ENCODE measurements around the gene RSAD2. TPM values are rescaled to one million over a fixed set of nuclear protein-coding genes. Genes with fewer than 3 reads are reported as not detected.
"Not testable (repeated sequence)": the region's sequence is repeated elsewhere in the genome, so short reads cannot be mapped to it uniquely, and the experiment has no call there.

The RSAD2 gene
- total RNA-seq, 1 donor from 2014 or later, result 3.4 TPM

DNA sequence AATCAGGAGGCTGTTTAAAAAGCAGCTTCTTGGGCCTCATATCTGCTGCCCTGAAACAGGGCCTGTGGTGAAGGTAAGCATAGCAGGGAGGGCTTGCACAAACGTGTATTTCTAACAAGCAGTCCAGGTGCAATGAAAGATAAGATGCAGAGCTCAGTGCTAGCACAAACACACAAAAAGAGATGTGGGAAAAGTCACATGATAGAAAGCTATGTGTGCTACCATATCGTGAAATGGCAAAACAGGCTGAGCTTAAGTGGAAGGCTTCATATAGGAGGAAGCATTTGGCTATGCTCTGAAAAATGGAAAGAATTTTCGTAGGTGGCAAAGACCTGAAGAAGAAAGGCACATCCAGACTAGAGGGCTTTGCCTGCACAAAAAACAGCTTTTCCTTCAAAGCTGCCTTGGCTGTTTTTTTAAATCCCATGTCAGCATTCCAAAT lies 10.2 kb downstream of the RSAD2 start:
- ATAC-seq (ENCODE audit: poor library complexity) (no peak), DNase-seq (no peak)
- intact Hi-C loops (cut with DNase I), result no loop called here

DNA sequence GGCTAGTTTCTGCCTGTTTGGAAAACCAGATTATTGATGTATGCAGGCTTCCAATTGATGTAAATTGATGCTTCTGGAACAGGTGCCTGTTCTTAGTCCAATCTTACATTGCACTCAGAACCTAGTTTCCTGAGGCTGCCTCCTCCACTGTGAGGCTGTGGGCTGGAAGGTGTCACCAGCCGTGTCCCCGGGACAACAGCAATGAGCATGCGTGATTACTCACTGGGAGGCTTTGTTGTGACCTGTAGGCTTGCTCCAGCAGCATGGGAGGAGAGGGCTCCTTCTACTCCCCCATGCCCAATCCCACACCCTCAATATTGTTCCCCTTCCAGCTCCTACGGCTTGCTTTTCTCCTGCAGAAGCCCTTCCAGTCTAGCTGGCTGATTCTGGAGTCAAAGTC lies 11.1 kb downstream of the RSAD2 start:
- DNase-seq, result no peak
- intact Hi-C loops (cut with DNase I), result no loop called here
- ATAC-seq (ENCODE audit: poor library complexity), result no peak

DNA sequence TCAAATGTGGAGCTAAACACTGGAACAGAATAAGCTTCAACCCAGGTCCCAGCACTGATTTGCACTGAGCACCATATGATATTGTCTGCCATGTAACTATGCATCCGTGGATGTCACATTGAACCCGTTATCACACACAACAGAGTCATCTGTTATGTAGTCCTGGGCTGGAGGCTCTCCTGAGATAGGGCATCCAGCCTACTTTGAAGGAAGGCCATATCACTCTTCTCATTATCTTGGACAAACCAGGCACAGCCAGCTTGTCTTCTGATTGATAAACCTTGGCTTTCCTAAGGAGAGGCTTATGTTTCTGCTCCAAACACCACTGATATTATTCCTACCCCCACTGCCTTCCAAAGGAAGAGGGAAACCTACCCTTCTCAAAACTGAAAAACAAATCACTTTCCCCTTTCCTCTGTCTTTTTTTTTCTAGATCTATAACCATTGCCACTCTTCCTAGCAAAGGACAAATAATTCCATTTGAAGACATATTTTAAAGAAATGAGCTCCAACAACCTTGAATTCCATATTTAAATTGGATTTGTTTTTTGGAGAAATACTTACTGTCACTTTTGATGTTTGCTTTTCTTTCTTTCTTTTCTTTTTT lies 16.4 kb downstream of the RSAD2 start:
- ATAC-seq (ENCODE audit: poor library complexity) (no peak), DNase-seq (no peak)
- intact Hi-C loops (cut with DNase I), result no loop called here

DNA sequence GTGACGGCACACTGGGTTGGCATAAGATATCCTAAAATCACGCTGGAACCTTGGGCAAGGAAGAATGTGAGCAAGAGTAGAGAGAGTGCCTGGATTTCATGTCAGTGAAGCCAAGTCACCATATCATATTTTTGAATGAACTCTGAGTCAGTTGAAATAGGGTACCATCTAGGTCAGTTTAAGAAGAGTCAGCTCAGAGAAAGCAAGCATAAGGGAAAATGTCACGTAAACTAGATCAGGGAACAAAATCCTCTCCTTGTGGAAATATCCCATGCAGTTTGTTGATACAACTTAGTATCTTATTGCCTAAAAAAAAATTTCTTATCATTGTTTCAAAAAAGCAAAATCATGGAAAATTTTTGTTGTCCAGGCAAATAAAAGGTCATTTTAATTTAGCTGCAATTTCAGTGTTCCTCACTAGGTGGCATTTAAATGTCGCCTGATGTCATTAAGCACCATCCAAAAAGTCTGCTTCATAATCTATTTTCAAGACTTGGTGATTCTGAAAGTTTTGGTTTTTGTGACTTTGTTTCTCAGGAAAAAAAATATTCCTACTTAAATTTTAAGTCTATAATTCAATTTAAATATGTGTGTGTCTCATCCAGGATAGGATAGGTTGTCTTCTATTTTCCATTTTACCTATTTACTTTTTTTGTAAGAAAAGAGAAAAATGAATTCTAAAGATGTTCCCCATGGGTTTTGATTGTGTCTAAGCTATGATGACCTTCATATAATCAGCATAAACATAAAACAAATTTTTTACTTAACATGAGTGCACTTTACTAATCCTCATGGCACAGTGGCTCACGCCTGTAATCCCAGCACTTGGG lies 19.6 kb downstream of the RSAD2 start:
- intact Hi-C loops (cut with DNase I), result loop anchor here (5.0 kb wide), 1 partner anchor 145 kb away; no protein-coding TSS in a partner anchor
- DNase-seq (no peak), ATAC-seq (ENCODE audit: poor library complexity) (peak; percentile 71)

DNA sequence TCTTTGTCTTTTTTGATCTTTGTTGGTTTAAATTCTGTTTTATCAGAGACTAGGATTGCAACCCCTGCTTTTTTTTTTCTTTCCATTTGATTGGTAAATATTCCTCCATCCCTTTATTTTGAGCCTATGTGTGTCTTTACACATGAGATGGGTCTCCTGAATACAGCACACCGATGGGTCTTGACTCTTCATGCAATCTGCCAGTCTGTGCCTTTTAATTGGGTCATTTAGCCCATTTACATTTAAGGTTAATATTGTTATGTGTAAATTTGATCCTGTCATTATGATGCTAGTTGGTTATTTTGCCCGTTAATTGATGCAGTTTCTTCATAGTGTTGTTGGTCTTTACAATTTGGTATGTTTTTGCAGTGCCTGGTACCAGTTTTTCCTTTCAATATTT lies 25.0 kb downstream of the RSAD2 start:
- intact Hi-C loops (cut with DNase I); ATAC-seq (ENCODE audit: poor library complexity); DNase-seq: not testable (repeated sequence)

DNA sequence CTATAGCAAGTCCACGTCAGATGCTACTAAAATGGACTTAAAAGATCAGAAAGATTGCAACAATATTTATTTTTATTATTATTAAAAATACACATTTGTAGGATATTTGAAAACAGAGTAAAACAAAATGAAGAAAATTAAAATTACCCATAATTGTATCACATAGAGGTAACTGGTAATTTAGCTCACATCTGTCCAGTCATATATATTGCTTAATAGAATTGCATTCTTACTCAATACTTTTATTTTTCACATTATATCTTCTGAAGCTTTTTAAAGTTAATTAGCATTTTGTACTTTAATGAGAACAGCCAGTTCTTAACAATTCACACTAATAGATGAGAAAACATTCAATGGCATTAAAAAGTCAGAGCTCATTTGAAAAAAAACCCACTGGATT lies 28.1 kb downstream of the RSAD2 start:
- intact Hi-C loops (cut with DNase I), result no loop called here
- DNase-seq, result no peak
- ATAC-seq (ENCODE audit: poor library complexity), result no peak

DNA sequence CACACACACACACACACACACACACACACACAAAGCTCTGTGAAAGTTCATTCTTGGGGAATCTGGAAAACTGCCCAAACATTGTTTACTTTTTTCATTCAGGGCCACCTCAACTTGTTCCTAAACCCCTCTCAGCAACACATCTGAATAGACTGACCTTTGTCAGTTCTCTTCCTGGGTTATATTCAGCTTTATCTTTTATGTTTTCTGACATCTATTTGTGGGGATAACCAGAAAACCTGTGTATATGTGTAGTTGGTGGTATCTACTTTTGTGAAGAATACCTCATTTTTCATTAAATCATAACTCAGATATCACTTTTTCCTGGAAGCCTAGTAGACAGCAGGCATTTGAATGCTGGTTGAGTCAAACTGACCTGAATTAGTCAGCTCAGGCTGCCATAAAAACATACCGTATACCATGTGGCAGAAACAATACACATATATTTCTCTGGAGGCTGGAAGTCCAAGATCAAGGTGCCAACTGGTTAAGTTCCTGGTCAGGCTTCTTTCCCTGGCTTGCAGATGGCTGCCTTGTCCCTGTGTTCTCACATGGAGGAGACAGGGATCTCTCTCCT lies 28.7 kb downstream of the RSAD2 start:
- intact Hi-C loops (cut with DNase I), result no loop called here
- ATAC-seq (ENCODE audit: poor library complexity) (no peak), DNase-seq (no peak)

DNA sequence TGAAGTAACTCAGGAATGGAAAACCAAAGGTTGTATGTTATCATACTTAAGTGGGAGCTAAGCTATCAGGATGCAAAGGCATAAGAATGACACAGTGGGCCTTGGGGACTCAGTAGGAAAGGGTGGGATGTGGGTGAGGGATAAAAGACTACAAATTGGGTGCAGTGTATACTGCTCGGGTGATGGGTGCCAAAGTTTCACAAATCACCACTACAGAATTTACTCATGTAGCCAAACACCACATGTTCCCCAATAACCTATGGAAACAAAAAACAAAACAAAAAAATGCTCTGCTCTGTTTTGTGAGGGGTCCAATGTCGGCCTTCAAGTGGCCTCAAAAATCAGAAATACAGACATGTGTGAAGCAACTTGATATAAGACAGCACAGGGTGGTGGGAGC lies 30.7 kb downstream of the RSAD2 start:
- ATAC-seq (ENCODE audit: poor library complexity) (no peak), DNase-seq (no peak)
- intact Hi-C loops (cut with DNase I), result no loop called here

DNA sequence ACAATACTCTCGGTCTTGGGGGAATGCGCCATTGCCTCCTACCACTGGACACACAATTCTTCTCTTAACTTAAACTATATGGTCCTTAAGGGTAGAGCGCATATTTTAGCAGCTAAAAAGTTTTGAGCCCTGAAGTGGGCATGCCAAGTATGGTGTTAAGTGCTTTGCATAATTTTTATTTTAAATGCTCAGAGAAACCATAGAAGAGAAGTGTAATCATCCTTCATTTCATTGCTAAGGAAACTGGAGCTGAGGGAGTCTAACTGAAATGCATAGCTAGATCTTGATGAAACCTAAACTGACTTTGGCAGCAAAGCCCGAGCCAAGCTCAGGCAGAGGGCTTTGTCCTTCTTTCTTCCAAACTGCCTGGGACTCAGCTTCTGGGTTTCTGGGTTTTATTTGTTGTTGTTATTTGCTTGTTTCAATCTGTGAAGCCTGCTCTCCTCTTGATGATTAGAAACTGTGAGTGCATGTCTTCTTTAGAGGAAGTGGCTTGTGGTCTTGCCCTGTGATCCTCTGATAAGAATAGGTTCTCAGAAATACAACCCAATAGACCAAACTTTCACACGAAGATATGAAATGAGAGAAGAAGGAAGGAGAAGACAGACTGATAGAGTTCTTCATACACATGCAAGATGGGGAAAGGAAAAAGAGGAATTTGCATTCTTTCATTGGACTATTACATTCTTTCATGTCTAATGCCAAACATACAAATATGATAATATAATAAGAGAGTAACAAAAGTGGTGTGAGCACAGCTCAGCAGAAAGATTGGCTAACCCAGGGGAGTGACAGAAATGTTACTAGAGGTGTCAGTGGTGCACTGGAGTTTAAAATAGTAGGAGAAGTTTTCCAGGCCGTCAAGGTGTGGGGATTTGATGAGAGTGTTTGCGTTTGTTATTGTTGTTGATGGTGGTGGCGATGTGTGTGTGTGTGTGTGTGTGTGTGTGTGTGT lies 32.1 kb downstream of the RSAD2 start:
- ATAC-seq (ENCODE audit: poor library complexity), result no peak

DNA sequence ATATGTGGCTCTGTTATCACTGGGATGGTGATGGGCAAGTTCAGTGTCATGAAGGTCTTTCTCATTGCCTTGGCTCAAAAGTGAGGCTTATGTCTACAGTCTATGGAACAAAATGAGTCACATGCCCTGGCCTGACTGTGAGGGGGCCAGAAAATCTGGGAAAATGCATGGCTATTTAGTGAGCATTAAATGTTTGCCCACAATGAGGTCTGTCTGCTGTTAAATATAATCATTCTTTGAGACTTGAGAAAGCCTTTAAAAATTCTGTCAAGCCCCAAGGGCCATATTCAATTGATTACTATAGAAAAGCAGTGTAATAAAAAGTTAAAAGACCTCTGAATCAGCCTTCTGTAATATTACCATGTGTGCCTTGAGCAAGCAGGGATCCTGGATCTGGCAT lies 34.1 kb downstream of the RSAD2 start:
- intact Hi-C loops (cut with DNase I), result loop anchor here (10.0 kb wide), 1 partner anchor 53 kb away; no protein-coding TSS in a partner anchor
- ATAC-seq (ENCODE audit: poor library complexity) (no peak), DNase-seq (no peak)

More for the DNA sequence above, 32.1 kb downstream of the RSAD2 start:
- intact Hi-C loops (cut with DNase I), result loop anchor here (10.0 kb wide), 1 partner anchor 55 kb away; no protein-coding TSS in a partner anchor
- DNase-seq, result no peak

DNA sequence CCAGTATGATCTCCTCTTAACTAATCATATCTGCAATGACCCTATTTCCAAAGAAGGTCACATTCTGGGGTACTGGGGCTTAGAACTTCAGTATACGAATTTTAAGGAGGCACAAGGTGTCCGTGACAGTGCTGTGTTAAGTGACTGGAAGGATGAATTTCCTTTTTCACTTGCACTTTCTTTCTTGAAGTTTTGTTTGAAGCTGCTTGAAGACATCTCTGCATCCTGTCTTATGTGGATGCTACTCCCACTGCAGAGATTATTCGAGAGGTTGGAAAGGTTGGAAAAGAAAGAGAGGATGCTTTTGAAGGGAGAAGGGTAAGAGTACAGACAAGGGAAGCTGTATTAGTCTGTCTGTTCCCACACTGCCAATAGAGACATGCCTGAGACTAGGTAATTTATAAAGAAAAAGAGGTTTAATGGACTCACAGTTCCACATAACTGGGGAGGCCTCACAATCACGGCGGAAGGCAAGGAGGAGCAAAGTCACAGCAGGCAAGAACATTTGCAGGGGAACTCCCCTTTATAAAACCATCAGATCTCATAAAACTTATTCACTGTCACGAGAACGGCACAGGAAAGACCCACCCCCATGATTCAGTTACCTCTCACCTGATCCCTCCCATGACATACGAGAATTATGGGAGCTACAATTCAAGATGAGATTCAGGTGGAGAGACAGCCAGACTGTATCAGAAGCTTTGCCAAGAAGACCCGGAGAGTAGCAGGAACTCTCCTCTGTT lies 36.0 kb downstream of the RSAD2 start:
- DNase-seq (no peak), ATAC-seq (ENCODE audit: poor library complexity) (no peak)
- intact Hi-C loops (cut with DNase I), result loop anchor here (10.0 kb wide), 1 partner anchor 51 kb away; no protein-coding TSS in a partner anchor

DNA sequence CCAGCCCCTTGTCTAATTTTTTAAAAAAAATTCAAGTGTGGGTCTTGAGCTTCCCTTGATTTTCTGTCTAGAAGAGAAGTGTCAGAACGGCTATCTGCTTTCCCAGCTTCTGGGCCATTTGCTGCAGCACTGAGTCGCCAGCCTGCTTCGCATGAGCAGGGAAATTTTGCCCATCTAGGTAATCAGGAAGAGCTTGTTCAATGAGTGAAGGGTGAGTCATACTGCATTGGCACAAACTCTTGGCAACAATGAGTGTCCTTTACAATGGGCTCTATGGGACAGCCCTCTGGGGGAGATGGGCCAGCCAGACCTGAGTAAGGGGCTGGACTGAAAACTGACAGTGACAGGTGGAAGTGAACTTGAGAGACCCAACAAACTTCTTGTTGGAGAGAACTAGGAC lies 37.3 kb downstream of the RSAD2 start:
- no peak for DNase-seq
- ATAC-seq (ENCODE audit: poor library complexity), result no peak
- intact Hi-C loops (cut with DNase I), result loop anchor here (5.0 to 10.0 kb wide), 3 partner anchors 50 to 127 kb away; no protein-coding TSS in a partner anchor

DNA sequence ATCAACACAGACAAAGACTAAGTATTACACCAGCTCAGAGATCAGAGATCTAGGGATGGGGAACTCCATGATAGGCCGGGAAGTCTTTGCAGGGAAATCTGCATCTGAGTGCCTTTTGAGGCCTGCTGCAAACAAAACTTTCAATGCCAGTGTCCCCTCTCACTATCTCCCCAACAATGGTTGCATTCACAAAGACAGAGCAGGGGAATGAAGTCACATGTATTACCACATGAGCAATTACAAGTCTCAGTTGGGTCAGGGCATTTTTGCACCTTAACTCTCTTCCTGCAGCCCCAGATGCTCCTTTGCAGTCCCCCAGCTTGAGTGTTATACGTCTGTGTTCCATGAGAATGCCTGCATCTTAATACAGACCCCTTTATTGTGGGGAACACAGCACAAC lies 37.8 kb downstream of the RSAD2 start:
- ATAC-seq (ENCODE audit: poor library complexity) (no peak), DNase-seq (no peak)
- intact Hi-C loops (cut with DNase I), result loop anchor here (5.0 to 10.0 kb wide), 3 partner anchors 49 to 127 kb away; no protein-coding TSS in a partner anchor

DNA sequence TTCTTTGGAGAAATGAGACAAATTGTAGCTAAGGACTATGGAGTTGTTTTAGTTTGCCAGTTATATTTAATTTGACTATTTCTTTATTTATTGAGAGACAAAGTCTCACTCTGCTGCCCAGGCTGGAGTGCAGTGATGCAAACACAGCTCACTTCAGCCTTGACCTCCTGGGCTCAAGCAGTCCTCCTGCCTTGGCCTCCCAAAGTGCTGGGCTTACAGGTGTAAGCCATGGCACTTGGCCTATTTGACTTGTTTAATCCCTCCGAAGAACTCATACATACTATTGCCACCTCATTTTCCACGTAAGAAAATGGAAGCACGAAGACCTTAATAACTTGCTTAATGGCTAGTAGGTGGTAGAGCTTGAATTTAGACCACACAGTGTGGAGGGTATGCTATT lies 38.6 kb downstream of the RSAD2 start:
- ATAC-seq (ENCODE audit: poor library complexity) (no peak), DNase-seq (no peak)
- intact Hi-C loops (cut with DNase I), result loop anchor here (5.0 to 10.0 kb wide), 3 partner anchors 49 to 126 kb away; no protein-coding TSS in a partner anchor

DNA sequence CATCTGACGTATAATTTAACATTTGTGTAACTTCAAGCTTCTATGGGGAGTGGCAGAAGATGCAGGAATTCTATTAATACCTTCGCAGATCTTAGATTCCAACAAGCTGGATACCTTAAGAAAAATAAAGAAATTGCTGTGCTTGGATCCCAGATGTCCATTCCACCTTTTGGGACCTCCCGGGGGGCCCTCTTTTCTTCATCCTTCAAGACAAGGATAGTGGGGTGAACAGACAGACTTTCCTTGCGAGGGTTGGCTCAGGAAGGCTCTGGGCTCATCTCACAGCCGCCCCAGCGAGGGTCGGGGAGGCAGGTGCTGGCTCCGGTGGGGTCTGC lies 39.1 kb downstream of the RSAD2 start:
- ATAC-seq (ENCODE audit: poor library complexity) (no peak), DNase-seq (no peak)
- intact Hi-C loops (cut with DNase I), result loop anchor here (5.0 to 10.0 kb wide), 3 partner anchors 48 to 126 kb away; no protein-coding TSS in a partner anchor

DNA sequence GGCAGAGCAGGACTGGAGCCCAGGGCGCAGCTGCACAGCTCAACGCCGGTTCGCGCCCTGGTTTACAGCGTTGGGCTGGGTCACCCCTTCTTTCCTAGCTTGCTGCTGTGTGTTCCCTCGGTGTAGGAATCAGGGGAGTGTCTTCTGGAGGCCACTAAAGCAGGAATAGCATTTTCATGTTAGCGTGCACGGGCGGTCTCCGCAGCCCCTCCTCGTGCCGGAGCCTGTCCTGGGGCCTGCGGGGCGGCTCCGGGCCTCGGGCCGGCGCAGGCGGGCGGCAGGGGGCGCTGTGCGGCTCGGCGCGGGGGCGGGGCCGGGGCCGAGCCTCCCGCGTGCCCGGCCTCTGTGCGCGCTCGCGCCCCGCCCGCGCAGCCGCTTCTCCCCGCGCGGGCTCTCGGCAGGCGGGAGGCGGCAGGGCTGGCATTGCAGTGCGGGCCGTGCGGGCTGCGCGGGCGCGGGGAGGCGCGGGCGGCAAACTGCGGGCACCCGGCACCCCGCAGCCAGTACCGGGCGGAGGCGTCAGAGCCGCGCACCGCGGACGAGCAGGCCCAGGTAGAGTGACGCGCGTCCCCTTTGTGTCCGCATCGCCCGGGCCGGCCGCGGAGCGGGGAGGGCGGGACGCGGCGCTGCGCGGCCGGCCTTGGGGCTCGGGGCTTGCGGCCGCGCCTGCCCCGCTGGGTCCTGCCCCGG lies 39.6 kb downstream of the RSAD2 start, which contains the start of gene RNF144A:
RNF144A (plus strand) TSS at position 342 of the 690 bp plus-strand sequence. CDS start 79,515 bp downstream, outside the sequence.
- ATAC-seq (ENCODE audit: poor library complexity) (peak; percentile 84), DNase-seq (peak; percentile 80)
- intact Hi-C loops (cut with DNase I), result loop anchor here (5.0 to 10.0 kb wide), 3 partner anchors 48 to 125 kb away; no protein-coding TSS in a partner anchor
